CD4-positive, CD25-positive, alpha-beta regulatory T cell (primary cell): Measurements from ENCODE around the gene KCNG3. TPM values are rescaled to one million over a fixed set of nuclear protein-coding genes. Genes with fewer than 3 reads are reported as not detected.

Source experiments
- ATAC-seq, 2 donors: fragments of 150-1000 bp; cut with Tn5 transposase; one replicate each; pipeline ENCODE4 v1.10.0; 2021; ENCODE audit warnings: low read depth in 2 of 2, moderate number of reproducible peaks in 2 of 2, moderate library complexity in 1 of 2
- DNase-seq, 3 donors: peaks; one replicate each; pipeline versions ENCODE4 v3.0.0 to v3.0.0-alpha.2; 2012 to 2022; ENCODE audit warnings: mixed read lengths in 1 of 3
- H3K27ac ChIP-seq: one replicate; pipeline ENCODE4 v1.7.0; 2013; ENCODE audit warnings: mild to moderate bottlenecking, low read length; ENCODE audit not compliant: insufficient read depth, poor library complexity, severe bottlenecking
- H3K27me3 ChIP-seq: one replicate; pipeline ENCODE4 v1.7.0; 2013; ENCODE audit warnings: low read length; ENCODE audit not compliant: control insufficient read depth, insufficient read depth
- H3K36me3 ChIP-seq: one replicate; pipeline ENCODE4 v1.7.0; 2013; ENCODE audit warnings: mild to moderate bottlenecking, low read length, moderate library complexity; ENCODE audit not compliant: control insufficient read depth, insufficient read depth
- H3K4me1 ChIP-seq: 2 replicates; pipeline ENCODE4 v1.7.0; 2013; ENCODE audit warnings: mild to moderate bottlenecking, low read length; ENCODE audit not compliant: insufficient read depth, control insufficient read depth, poor library complexity, severe bottlenecking
- H3K4me3 ChIP-seq: one replicate; pipeline ENCODE4 v1.7.0; 2013; ENCODE audit warnings: low read depth, mild to moderate bottlenecking, low read length, moderate library complexity
- H3K9me3 ChIP-seq, 2 experiments: 1 replicate in 1 of 2; 2 replicates in 1 of 2; pipeline ENCODE4 v1.7.0; 2013; ENCODE audit warnings: low read length in 2 of 2, mild to moderate bottlenecking in 1 of 2, moderate library complexity in 1 of 2; ENCODE audit not compliant: control insufficient read depth in 2 of 2
- H3K27ac Mint-ChIP-seq, 3 donors: one replicate each; pipeline ENCODE4 v1.8.0; 2020 to 2022; ENCODE audit warnings: mild to moderate bottlenecking in 3 of 3, mixed read lengths in 3 of 3, moderate library complexity in 2 of 3
- H3K27me3 Mint-ChIP-seq: one replicate; pipeline ENCODE4 v1.8.0; 2022; ENCODE audit warnings: mild to moderate bottlenecking, mixed read lengths
- H3K36me3 Mint-ChIP-seq: one replicate; pipeline ENCODE4 v1.8.0; 2020; ENCODE audit warnings: mixed read lengths
- H3K4me1 Mint-ChIP-seq, 4 donors: one replicate each; pipeline ENCODE4 v1.8.0; 2020 to 2022; ENCODE audit warnings: mixed read lengths in 4 of 4, mild to moderate bottlenecking in 1 of 4
- H3K4me3 Mint-ChIP-seq, 4 donors: one replicate each; pipeline ENCODE4 v1.8.0; 2020 to 2022; ENCODE audit warnings: mild to moderate bottlenecking in 4 of 4, mixed read lengths in 4 of 4, moderate library complexity in 3 of 4
- H3K9me3 Mint-ChIP-seq, 7 donors: one replicate each; pipeline ENCODE4 v1.8.0; 2020 to 2022; ENCODE audit warnings: mixed read lengths in 7 of 7, mild to moderate bottlenecking in 3 of 7, moderate library complexity in 2 of 7
- polyA plus RNA-seq, 4 donors: library from polyadenylated mRNA; unstranded; fragments of 300-500 nt; fragmentation: Illumina TruSeq; gene quantifications; one replicate each; pipeline ENCODE4 v1.2.3, GENCODE V29; 2021
- total RNA-seq: library from RNA; stranded (reverse); gene quantifications from one replicate; pipeline ENCODE4 v1.2.3, GENCODE V29; 2022

Gene KCNG3
- total and polyA plus RNA-seq, 5 donors from 2014 or later: not detected

DNA sequence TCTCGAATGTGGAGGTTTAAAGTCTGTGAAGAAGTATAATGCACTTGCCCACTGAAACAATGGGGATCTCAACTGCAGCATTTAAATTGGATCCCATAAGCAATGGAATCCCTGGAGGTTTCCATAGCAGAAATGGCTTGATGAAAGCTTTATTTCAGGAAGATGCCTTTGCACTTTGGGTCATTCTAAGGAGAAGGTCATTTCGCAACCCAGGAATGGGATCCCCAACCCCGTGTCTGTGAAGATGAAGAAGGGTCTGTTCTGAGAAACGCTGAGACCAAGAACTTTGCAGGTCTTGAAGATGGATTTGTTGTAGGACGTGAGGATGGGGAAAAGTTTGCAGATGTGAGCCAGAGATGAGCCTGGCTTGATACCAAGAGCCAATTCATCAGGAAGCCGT is 1.8 kb upstream of the KCNG3 start:
- no peaks in the 10 kb centered on the region for H3K36me3 ChIP-seq
- Mint-ChIP-seq H3K4me1 (peaks cover 6 to 11% (median 8%) of the 10 kb centered on the region in 4 donors), H3K9me3 (peaks cover 0 to 2% (median 0%) of the 10 kb centered on the region in 7 donors), H3K4me3 (peak overlapping the region in 1 of 4 donors; percentile 58), H3K27me3 (peaks cover 46% of the 10 kb centered on the region), H3K27ac (no peak overlapping the region), H3K36me3 (no peaks in the 10 kb centered on the region)
- peaks cover 9% of the 10 kb centered on the region for H3K27me3 ChIP-seq
- no peak overlapping the region for H3K4me3 ChIP-seq
- no peaks in the 10 kb centered on the region for H3K9me3 ChIP-seq
- H3K27ac ChIP-seq: no peak overlapping the region
- H3K4me1 ChIP-seq: peaks cover 23% of the 10 kb centered on the region
- no peak for DNase-seq
- ATAC-seq: no peak

DNA sequence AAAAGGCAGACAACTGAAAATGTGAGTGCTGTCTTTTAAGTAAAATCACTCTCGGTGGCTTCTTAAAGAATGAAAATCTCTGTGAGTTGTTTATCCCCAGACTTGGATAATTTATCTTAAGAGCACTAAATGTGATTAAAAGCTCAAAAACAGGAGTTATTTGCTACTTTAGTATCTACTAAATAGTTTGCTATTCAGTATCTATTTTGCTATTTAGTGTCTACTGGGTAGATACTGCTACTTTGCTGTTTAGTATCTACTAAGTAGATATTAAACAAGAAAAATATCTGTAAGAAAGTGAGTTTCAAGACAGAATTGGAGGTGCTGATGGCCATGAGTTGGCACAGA is 1.4 kb upstream of the KCNG3 start:
- ATAC-seq: no peak
- H3K36me3 Mint-ChIP-seq: no peaks in the 10 kb centered on the region
- Histone ChIP-seq H3K4me3 (peak overlapping the region; percentile 81), H3K36me3 (no peaks in the 10 kb centered on the region), H3K4me1 (peaks cover 23% of the 10 kb centered on the region), H3K27me3 (peaks cover 9% of the 10 kb centered on the region), H3K27ac (no peak overlapping the region), H3K9me3 (no peaks in the 10 kb centered on the region)
- H3K4me3 Mint-ChIP-seq: peak overlapping the region; percentile 82 to 97 (median 94)
- peaks cover 0 to 2% (median 0%) of the 10 kb centered on the region in 7 donors for H3K9me3 Mint-ChIP-seq
- peaks cover 6 to 11% (median 8%) of the 10 kb centered on the region in 4 donors for H3K4me1 Mint-ChIP-seq
- DNase-seq: no peak
- peaks cover 50% of the 10 kb centered on the region for H3K27me3 Mint-ChIP-seq
- H3K27ac Mint-ChIP-seq: no peak overlapping the region

DNA sequence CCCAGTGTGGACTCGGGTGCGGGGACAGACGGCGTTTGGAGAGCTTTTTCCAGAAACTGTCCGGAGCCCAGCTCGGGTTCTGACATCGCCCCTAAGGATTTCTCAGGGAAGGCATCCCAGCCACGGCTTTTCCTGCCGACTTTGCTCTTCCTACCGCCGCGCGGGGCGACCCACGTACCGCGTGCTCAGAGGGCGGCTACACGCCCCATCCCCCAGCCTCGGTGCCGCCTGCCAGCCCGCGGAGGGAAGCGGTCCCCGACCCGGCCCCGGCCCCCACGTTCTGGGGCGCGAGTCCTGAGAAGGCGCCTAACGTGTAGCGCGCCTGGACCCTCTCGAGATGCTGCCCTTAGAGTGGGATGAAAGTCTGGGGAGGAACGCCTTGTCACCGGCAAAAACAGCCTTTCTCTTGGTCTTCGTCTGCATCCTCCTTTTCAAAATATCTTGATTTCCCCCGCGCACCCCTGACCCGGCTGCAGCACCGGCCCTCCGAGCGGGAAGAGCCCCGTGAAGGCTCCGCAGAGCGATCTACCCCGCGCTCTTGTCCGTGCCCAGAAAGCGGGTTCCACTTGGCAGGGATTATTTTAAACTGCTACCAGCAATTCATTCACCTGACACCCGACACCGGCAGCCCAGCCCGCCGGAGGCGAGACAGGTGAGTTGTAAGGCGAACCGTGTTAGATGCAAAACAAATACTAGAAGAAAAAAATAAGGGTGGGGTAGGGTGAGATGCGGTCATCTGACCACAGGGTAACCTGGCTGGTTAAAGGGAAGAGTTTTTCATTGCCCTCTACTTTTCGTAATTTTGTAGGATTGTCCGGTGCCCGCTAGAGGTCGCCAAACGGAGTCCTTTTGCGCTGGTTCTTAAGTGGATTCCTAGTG is 812 bp upstream of the KCNG3 start:
- no peak overlapping the region for H3K27ac ChIP-seq
- H3K4me3 ChIP-seq: peak overlapping the region; percentile 81
- ATAC-seq: peak; percentile 50 to 63
- DNase-seq: peak; percentile 41 to 83 (median 71)
- no peaks in the 10 kb centered on the region for H3K9me3 ChIP-seq
- peaks cover 9% of the 10 kb centered on the region for H3K27me3 ChIP-seq
- Mint-ChIP-seq H3K9me3 (peaks cover 0 to 2% (median 0%) of the 10 kb centered on the region in 7 donors), H3K4me1 (peaks cover 6 to 11% (median 8%) of the 10 kb centered on the region in 4 donors), H3K27ac (peak overlapping the region in 2 of 3 donors; percentile 66 to 71), H3K27me3 (peaks cover 57% of the 10 kb centered on the region), H3K4me3 (peak overlapping the region; percentile 82 to 97 (median 94)), H3K36me3 (no peaks in the 10 kb centered on the region)
- H3K4me1 ChIP-seq: peaks cover 23% of the 10 kb centered on the region
- H3K36me3 ChIP-seq: no peaks in the 10 kb centered on the region

DNA sequence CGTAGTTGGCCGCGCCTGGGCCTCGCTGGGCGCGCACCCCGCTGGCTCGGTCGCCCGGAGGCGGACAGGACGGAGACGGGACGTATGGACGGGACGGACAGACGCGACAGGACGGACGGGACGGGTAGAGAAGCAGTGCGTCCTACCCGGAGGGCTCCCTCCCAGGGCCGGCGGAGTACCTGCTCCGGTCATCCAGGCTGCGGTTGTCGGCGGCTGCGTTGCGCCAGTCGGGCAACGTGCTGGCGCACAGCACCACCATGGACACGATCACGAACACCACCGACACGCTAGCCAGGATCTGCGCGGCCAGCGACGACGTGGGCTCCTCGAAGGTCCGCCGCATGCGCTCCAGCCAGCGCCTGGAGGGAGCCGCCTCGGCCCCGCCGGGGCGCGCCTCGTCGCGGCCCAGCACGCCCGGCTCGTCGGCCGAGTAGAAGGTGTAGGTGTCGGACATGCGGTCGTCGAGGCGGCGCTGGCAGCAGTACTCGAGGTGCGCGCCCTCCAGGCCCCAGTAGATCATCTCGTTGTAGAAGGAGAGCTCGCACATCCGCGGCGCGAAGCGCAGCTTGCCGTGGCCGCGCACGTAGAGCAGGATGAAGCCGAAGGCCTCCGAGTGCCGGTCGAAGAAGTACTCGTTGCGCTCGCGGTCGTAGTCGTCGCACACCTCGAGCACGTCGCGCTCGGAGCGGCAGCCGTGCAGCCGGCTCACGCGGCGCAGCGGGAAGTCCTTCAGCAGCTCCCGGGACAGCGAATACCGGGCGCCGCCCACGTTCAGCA is 903 bp downstream of the KCNG3 start:
- H3K27me3 Mint-ChIP-seq: peaks cover 68% of the 10 kb centered on the region
- H3K4me3 ChIP-seq: no peak overlapping the region
- H3K4me3 Mint-ChIP-seq: peak overlapping the region; percentile 52 to 84 (median 76)
- H3K27me3 ChIP-seq: peaks cover 11% of the 10 kb centered on the region
- H3K27ac Mint-ChIP-seq: no peak overlapping the region
- H3K36me3 Mint-ChIP-seq: no peaks in the 10 kb centered on the region
- no peaks in the 10 kb centered on the region for H3K36me3 ChIP-seq
- ATAC-seq (peak in 1 of 2 donors; percentile 33), DNase-seq (peak in 1 of 3 donors; percentile 62)
- H3K27ac ChIP-seq: no peak overlapping the region
- peaks cover 23% of the 10 kb centered on the region for H3K4me1 ChIP-seq
- H3K9me3 Mint-ChIP-seq: peaks cover 0 to 2% (median 0%) of the 10 kb centered on the region in 7 donors
- peaks cover 6 to 11% (median 8%) of the 10 kb centered on the region in 4 donors for H3K4me1 Mint-ChIP-seq
- H3K9me3 ChIP-seq: no peaks in the 10 kb centered on the region

DNA sequence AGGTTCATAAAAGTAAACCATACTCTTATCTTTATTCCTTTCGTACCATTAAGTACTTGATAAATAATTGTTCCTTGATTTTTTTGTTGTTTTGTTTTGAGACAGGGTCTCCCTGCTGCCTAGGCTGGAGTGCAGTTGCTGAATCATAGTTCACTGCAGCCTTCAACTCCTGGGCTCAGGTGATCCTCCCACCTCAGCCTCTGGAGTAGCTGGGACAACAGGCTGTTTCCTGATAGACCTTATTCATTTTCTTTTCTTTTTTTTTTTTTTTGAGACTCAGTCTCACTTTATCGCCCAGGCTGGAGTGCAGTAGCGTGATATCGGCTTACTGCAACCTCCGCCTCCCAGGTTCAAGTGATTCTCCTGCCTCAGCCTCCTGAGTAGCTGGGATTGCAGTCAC is 5.5 kb downstream of the KCNG3 start:
- no peak overlapping the region for H3K27ac ChIP-seq
- DNase-seq: no peak
- no peak overlapping the region for H3K4me3 ChIP-seq
- Mint-ChIP-seq H3K27me3 (peaks cover 49% of the 10 kb centered on the region), H3K9me3 (peaks cover 0 to 2% (median 0%) of the 10 kb centered on the region in 7 donors), H3K27ac (no peak overlapping the region), H3K36me3 (no peaks in the 10 kb centered on the region), H3K4me1 (peaks cover 0 to 7% (median 3%) of the 10 kb centered on the region in 4 donors), H3K4me3 (no peak overlapping the region)
- H3K36me3 ChIP-seq: no peaks in the 10 kb centered on the region
- no peaks in the 10 kb centered on the region for H3K9me3 ChIP-seq
- peaks cover 6% of the 10 kb centered on the region for H3K27me3 ChIP-seq
- H3K4me1 ChIP-seq: peaks cover 3% of the 10 kb centered on the region
- no peak for ATAC-seq

DNA sequence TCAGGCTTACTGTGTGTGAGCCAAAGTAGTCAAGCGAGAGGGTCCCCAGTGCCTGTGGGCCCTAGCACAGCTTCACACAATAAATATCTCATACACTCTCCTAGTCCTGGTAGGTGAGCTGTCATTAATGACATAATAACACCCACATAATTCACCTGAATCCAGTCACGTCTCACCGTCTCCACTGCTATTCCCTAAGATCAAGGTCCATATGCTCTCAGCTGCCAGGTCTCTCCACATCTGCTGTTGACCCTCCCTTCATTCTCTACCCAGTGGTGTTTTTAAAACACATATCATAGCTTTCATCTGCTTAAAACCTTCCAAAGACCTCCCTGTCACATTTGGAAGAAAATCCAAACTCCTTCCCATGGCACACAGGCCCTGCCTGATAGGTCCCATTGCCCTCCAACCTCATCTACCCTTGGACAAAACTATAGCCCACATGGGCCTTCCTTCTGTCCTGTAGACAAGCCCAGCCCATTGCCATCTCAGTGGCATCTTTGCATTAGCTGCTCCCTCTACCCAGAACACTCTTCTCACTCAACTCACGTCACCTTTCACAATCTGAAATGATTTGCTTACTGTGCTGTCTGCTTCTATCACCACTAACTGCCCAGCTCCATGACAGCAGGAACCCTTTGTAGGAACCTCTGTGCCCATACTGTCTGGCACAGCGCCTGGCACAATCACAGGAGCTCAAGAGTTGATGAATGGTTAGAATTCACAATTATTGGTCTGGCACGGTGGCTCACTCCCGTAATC is 7.5 kb downstream of the KCNG3 start:
- Histone ChIP-seq H3K27me3 (peaks cover 6% of the 10 kb centered on the region), H3K9me3 (no peaks in the 10 kb centered on the region), H3K4me1 (no peaks in the 10 kb centered on the region), H3K27ac (no peak overlapping the region), H3K4me3 (no peak overlapping the region), H3K36me3 (no peaks in the 10 kb centered on the region)
- ATAC-seq (no peak), DNase-seq (no peak)
- Mint-ChIP-seq H3K4me3 (no peak overlapping the region), H3K27ac (peak overlapping the region in 1 of 3 donors; percentile 49), H3K36me3 (no peaks in the 10 kb centered on the region), H3K27me3 (peaks cover 33% of the 10 kb centered on the region), H3K9me3 (peaks cover 0 to 2% (median 0%) of the 10 kb centered on the region in 7 donors), H3K4me1 (no peaks in the 10 kb centered on the region)

DNA sequence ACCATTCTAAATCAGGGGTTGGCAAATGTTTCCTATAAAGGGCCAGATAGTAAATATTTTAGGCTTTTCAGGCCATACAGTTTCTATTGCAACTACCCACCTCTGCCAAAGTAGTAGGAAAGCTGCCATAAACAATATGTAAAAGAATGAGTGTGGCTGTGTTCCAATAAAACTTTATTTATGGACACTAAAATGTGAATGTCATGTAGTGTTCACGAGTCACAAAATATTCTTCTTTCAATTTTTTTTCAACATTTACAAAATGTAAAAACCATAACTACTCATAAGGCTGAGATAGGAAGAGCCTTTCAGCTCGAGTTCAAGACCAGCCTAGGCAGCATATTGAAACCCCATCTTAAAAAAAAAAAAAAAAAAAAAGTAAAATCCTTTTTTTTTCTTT is 13.4 kb downstream of the KCNG3 start:
- Mint-ChIP-seq H3K36me3 (no peaks in the 10 kb centered on the region), H3K4me1 (no peaks in the 10 kb centered on the region), H3K4me3 (no peak overlapping the region), H3K27ac (no peak overlapping the region), H3K9me3 (no peaks in the 10 kb centered on the region), H3K27me3 (peaks cover 9% of the 10 kb centered on the region)
- no peak overlapping the region for H3K27ac ChIP-seq
- no peak overlapping the region for H3K4me3 ChIP-seq
- no peaks in the 10 kb centered on the region for H3K36me3 ChIP-seq
- DNase-seq: no peak
- ATAC-seq: no peak
- no peaks in the 10 kb centered on the region for H3K27me3 ChIP-seq
- H3K9me3 ChIP-seq: no peaks in the 10 kb centered on the region
- no peaks in the 10 kb centered on the region for H3K4me1 ChIP-seq
